ENCODE results near the gene HSPA12B. TPM values are rescaled to one million over a fixed set of nuclear protein-coding genes. Genes with fewer than 3 reads are reported as not detected.

The HSPA12B gene
- polyA plus RNA-seq, 2 of the 4 experiments (the other 2 are of a cell fraction) = 0.37 to 1.2 TPM

DNA sequence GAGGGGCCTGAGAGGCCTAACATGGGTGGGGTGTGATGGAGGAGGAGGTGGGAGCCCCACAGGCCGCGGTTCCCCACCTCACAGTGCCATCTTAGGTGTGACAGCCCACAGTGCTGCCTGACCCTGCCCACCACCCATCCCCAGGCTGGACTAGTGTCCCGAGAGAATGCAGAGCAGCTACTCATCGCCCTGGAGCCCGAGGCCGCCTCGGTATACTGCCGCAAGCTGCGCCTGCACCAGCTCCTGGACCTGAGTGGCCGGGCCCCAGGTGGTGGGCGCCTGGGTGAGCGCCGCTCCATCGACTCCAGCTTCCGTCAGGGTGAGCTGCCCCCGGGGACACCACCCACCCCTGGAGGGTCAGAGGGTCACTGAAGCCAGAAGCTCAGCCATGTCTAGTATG lies 15.6 kb downstream of the HSPA12B start:
- DNase-seq (ENCODE audit: low read depth in 1 of 2, low spot score in 1 of 2) (no peak), ATAC-seq (no peak), FAIRE-seq (no peak)
- Histone ChIP-seq H3K4me2 (no peak overlapping the region), H3K4me3 (no peak overlapping the region), H3K9me3 (no peaks in the 10 kb centered on the region), H3K27ac (no peak overlapping the region), H3K4me1 (peaks cover 10% of the 10 kb centered on the region; the same call in 2 of the 3 replicates)
- TF ChIP-seq NR3C1 (IDR thresholded peaks at IDR 0.05) = no peak
- TF ChIP-seq, protein P1, sequence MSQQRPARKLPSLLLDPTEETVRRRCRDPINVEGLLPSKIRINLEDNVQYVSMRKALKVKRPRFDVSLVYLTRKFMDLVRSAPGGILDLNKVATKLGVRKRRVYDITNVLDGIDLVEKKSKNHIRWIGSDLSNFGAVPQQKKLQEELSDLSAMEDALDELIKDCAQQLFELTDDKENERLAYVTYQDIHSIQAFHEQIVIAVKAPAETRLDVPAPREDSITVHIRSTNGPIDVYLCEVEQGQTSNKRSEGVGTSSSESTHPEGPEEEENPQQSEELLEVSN (IDR thresholded peaks at IDR 0.05; ENCODE audit: borderline replicate concordance, low read depth) = no peak
- TF ChIP-seq, protein P2, sequence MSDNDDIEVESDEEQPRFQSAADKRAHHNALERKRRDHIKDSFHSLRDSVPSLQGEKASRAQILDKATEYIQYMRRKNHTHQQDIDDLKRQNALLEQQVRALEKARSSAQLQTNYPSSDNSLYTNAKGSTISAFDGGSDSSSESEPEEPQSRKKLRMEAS (IDR thresholded peaks at IDR 0.05) = no peak
- TF ChIP-seq RFX5 (IDR thresholded peaks at IDR 0.05) = no peak
- no peak for TF ChIP-seq SREBF2 (IDR thresholded peaks at IDR 0.05)
- TF ChIP-seq PHF8 (IDR thresholded peaks at IDR 0.05; ENCODE audit: borderline replicate concordance, low read depth) = no peak
- TF ChIP-seq, protein P3, sequence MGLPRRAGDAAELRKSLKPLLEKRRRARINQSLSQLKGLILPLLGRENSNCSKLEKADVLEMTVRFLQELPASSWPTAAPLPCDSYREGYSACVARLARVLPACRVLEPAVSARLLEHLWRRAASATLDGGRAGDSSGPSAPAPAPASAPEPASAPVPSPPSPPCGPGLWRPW (IDR thresholded peaks at IDR 0.05) = no peak
- TF ChIP-seq HOXA7 (CRISPR knock-in tag; IDR thresholded peaks at IDR 0.05) = no peak
- no peak for TF ChIP-seq POLR2A (IDR thresholded peaks at IDR 0.05; ENCODE audit: low read length)
- POLR2A ChIA-PET = interaction anchor here (2.3 kb wide), 1 partner anchor 20 kb away, joined by 10 read pairs; the partner anchor contains the start of gene ADISSP
- CTCF ChIA-PET = interaction anchor here (0.5 to 72.1 kb wide), 9 partner anchors 0 to 421 kb away, joined by 3 to 2233 read pairs (median 21); partner anchors contain the start of genes ADAM33, ADISSP, AP5S1 and CENPB
- 90% methylated on average over 9 of the region's 16 CpGs for WGBS (ENCODE audit: missing lambda C conversion rate)

DNA sequence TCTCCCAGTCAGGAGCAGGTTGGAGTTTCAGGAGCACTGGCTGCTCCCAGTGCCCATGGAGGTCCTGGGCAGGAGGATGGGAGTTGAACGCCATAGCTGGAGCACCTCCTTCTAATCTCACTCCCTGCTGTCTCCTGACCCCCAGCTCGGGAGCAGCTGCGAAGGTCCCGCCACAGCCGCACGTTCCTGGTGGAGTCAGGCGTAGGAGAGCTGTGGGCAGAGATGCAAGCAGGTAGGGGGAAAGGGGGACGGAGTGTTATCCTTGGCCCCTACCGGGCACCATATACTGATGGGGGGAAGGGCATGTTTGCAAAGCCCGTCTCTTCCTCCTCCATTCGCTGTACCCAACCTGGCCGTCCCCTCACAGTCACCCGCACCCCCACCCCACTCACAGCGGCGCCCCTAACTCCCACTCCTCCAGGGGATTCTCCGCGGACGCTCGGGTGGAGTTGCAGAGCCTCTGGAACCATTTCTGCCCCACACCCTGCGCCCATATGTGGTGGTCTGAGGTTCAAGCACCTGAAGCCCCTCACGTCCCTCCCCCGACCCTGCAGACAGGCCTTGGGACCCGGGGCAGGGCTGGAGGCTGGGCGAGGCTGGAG lies 16.7 kb downstream of the HSPA12B start:
- WGBS (ENCODE audit: missing lambda C conversion rate) = 62% methylated on average over 23 of the region's 24 CpGs
- CTCF ChIA-PET = interaction anchor here (0.6 to 72.1 kb wide), 28 partner anchors 2 to 562 kb away, joined by 3 to 2233 read pairs (median 4); partner anchors contain the start of genes ADAM33, ADISSP, AP5S1 and CENPB
- H3K27ac ChIP-seq = peak overlapping the region; percentile 82
- peak overlapping the region; percentile 92 for H3K4me2 ChIP-seq
- no peaks in the 10 kb centered on the region for H3K9me3 ChIP-seq
- peaks cover 10% of the 10 kb centered on the region; the same call in 2 of the 3 replicates for H3K4me1 ChIP-seq
- H3K4me3 ChIP-seq = peak overlapping the region; percentile 61
- no peak for FAIRE-seq
- POLR2A ChIA-PET = interaction anchor here (1.0 to 1.4 kb wide), 6 partner anchors 10 to 73 kb away, joined by 3 to 21 read pairs (median 4); partner anchors contain the start of genes ADISSP, AP5S1 and SPEF1
- no peak for DNase-seq (ENCODE audit: low read depth in 1 of 2, low spot score in 1 of 2)
- TF ChIP-seq TP53 (CRISPR knock-in tag; IDR thresholded peaks at IDR 0.05) (no peak), SREBF2 (IDR thresholded peaks at IDR 0.05) (no peak), POLR2AphosphoS2 (conservative IDR thresholded peaks at IDR 0.05; ENCODE audit: low read length) (no peak), KDM1A (IDR thresholded peaks at IDR 0.05; ENCODE audit: low read depth) (no peak), CHD4 (IDR thresholded peaks at IDR 0.05; ENCODE audit: borderline replicate concordance) (no peak), MYC (IDR thresholded peaks at IDR 0.05; ENCODE audit: borderline replicate concordance, low read length) (no peak)
- no peak for ATAC-seq

DNA sequence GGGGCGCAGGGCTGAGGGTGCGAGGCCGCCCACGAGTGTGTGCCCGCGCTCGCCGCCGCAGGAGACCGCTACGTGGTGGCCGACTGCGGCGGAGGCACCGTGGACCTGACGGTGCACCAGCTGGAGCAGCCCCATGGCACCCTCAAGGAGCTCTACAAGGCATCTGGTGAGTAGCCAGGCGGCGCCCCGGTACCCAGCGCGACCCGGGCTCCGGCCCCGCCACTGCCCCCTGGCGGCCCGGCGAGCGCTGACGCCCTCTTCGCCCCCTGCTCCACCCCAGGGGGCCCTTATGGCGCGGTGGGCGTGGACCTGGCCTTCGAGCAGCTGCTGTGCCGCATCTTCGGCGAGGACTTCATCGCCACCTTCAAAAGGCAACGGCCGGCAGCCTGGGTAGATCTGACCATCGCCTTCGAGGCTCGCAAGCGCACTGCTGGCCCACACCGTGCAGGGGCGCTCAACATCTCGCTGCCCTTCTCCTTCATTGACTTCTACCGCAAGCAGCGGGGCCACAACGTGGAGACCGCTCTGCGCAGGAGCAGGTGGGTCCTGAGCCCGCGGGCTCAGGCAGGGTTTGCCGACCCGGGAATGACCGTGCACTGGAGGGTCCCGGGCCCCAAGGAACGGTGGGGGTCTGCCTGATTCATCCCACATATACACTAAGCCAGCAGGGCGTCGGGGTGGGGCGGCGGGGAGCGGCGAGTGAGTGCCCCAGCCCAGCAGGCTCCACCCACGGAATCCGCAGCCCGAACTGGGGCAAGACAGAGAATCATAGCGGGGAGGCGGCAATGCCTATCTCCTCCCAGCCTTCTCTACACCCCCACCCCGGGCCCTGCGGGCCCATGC lies 17.4 kb downstream of the HSPA12B start:
- Histone ChIP-seq H3K4me1 (peaks cover 10% of the 10 kb centered on the region; the same call in 2 of the 3 replicates), H3K9me3 (no peaks in the 10 kb centered on the region), H3K27ac (peak overlapping the region; percentile 82), H3K4me3 (peak overlapping the region; percentile 61), H3K4me2 (peak overlapping the region; percentile 92)
- CTCF ChIA-PET = interaction anchor here (0.6 to 72.1 kb wide), 30 partner anchors 2 to 562 kb away, joined by 3 to 2233 read pairs (median 4); partner anchors contain the start of genes ADAM33, ADISSP, AP5S1 and CENPB
- ATAC-seq (peak; percentile 63 to 85), DNase-seq (ENCODE audit: low read depth in 1 of 2, low spot score in 1 of 2) (peak; percentile 87 to 98), FAIRE-seq (peak; percentile 43)
- POLR2A ChIA-PET = interaction anchor here (0.7 to 1.4 kb wide), 7 partner anchors 8 to 73 kb away, joined by 3 to 21 read pairs (median 4); partner anchors contain the start of genes ADISSP, AP5S1 and SPEF1
- WGBS (ENCODE audit: missing lambda C conversion rate) = 6% methylated on average over 44 of the region's 72 CpGs
- TF ChIP-seq, protein P4, sequence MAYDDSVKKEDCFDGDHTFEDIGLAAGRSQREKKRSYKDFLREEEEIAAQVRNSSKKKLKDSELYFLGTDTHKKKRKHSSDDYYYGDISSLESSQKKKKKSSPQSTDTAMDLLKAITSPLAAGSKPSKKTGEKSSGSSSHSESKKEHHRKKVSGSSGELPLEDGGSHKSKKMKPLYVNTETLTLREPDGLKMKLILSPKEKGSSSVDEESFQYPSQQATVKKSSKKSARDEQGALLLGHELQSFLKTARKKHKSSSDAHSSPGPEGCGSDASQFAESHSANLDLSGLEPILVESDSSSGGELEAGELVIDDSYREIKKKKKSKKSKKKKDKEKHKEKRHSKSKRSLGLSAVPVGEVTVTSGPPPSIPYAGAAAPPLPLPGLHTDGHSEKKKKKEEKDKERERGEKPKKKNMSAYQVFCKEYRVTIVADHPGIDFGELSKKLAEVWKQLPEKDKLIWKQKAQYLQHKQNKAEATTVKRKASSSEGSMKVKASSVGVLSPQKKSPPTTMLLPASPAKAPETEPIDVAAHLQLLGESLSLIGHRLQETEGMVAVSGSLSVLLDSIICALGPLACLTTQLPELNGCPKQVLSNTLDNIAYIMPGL (CRISPR knock-in tag; IDR thresholded peaks at IDR 0.05; ENCODE audit: borderline replicate concordance) = no peak; the same call in 1 of the 2 replicates
- TF ChIP-seq GATA3 (IDR thresholded peaks at IDR 0.05; ENCODE audit: borderline replicate concordance) (0 out of 2 replicates have a peak, but pooled peaks have one; percentile 14), RAD21 (conservative IDR thresholded peaks at IDR 0.05 in 1 of 2, IDR thresholded peaks at IDR 0.05 in 1 of 2) (peak; percentile 47 to 77; a peak in 4 of 5 replicates), EHF (CRISPR knock-in tag; IDR thresholded peaks at IDR 0.05) (no peak), CBX2 (IDR thresholded peaks at IDR 0.05; ENCODE audit: borderline replicate concordance, low read depth) (no peak), RCOR1 (IDR thresholded peaks at IDR 0.05; ENCODE audit: low read depth, low read length) (no peak), MAZ (IDR thresholded peaks at IDR 0.05; ENCODE audit: borderline replicate concordance, low read depth, low read length) (0 out of 2 replicates have a peak, but pooled peaks have one; percentile 43), HDAC2 (IDR thresholded peaks at IDR 0.05) (no peak), HOXB13 (CRISPR knock-in tag; IDR thresholded peaks at IDR 0.05; ENCODE audit: low read depth) (0 out of 2 replicates have a peak, but pooled peaks have one; percentile 37), RFX5 (IDR thresholded peaks at IDR 0.05) (no peak), EHMT2 (IDR thresholded peaks at IDR 0.05; ENCODE audit: low read depth) (no peak)
- TF ChIP-seq, protein P5, sequence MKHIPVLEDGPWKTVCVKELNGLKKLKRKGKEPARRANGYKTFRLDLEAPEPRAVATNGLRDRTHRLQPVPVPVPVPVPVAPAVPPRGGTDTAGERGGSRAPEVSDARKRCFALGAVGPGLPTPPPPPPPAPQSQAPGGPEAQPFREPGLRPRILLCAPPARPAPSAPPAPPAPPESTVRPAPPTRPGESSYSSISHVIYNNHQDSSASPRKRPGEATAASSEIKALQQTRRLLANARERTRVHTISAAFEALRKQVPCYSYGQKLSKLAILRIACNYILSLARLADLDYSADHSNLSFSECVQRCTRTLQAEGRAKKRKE (CRISPR knock-in tag; IDR thresholded peaks at IDR 0.05; ENCODE audit: low read depth) = peak; percentile 62; the same call in 1 of the 2 replicates
- TF ChIP-seq, protein P6, sequence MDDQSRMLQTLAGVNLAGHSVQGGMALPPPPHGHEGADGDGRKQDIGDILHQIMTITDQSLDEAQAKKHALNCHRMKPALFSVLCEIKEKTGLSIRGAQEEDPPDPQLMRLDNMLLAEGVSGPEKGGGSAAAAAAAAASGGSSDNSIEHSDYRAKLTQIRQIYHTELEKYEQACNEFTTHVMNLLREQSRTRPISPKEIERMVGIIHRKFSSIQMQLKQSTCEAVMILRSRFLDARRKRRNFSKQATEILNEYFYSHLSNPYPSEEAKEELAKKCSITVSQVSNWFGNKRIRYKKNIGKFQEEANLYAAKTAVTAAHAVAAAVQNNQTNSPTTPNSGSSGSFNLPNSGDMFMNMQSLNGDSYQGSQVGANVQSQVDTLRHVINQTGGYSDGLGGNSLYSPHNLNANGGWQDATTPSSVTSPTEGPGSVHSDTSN (IDR thresholded peaks at IDR 0.05) = no peak
